ENCODE measurements around the gene GGTA1. TPM values are rescaled to one million over a fixed set of nuclear protein-coding genes. Genes with fewer than 3 reads are reported as not detected.

The GGTA1 gene
- polyA plus RNA-seq, 1 donor from 2014 or later, result not detected

- no peak for TF ChIP-seq CTCF (IDR thresholded peaks at IDR 0.05; ENCODE audit: poor library complexity, severe bottlenecking)
- no peak for TF ChIP-seq RAD21 (conservative IDR thresholded peaks at IDR 0.05)
- TF ChIP-seq EP300 (conservative IDR thresholded peaks at IDR 0.05; ENCODE audit: poor library complexity, severe bottlenecking), result no peak
- TF ChIP-seq, protein P1, sequence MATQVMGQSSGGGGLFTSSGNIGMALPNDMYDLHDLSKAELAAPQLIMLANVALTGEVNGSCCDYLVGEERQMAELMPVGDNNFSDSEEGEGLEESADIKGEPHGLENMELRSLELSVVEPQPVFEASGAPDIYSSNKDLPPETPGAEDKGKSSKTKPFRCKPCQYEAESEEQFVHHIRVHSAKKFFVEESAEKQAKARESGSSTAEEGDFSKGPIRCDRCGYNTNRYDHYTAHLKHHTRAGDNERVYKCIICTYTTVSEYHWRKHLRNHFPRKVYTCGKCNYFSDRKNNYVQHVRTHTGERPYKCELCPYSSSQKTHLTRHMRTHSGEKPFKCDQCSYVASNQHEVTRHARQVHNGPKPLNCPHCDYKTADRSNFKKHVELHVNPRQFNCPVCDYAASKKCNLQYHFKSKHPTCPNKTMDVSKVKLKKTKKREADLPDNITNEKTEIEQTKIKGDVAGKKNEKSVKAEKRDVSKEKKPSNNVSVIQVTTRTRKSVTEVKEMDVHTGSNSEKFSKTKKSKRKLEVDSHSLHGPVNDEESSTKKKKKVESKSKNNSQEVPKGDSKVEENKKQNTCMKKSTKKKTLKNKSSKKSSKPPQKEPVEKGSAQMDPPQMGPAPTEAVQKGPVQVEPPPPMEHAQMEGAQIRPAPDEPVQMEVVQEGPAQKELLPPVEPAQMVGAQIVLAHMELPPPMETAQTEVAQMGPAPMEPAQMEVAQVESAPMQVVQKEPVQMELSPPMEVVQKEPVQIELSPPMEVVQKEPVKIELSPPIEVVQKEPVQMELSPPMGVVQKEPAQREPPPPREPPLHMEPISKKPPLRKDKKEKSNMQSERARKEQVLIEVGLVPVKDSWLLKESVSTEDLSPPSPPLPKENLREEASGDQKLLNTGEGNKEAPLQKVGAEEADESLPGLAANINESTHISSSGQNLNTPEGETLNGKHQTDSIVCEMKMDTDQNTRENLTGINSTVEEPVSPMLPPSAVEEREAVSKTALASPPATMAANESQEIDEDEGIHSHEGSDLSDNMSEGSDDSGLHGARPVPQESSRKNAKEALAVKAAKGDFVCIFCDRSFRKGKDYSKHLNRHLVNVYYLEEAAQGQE (IDR thresholded peaks at IDR 0.05; ENCODE audit: borderline replicate concordance), result no peak
- no peak for TF ChIP-seq MXI1 (conservative IDR thresholded peaks at IDR 0.05; ENCODE audit: poor library complexity, severe bottlenecking)
- TF ChIP-seq TAF1 (IDR thresholded peaks at IDR 0.05; ENCODE audit: low read depth), result no peak
- no peak for TF ChIP-seq EZH2 (IDR thresholded peaks at IDR 0.05; ENCODE audit: borderline replicate concordance, insufficient read depth, low read length, poor library complexity, severe bottlenecking)
- no peak for TF ChIP-seq POLR2AphosphoS5 (IDR thresholded peaks at IDR 0.05)
- Histone ChIP-seq H2AFZ (ENCODE audit: low read depth, low read length) (no peak overlapping the region), H3K9me3 (ENCODE audit: low read length) (peaks cover 5% of the 10 kb centered on the region), H3K9me2 (ENCODE audit: insufficient read depth, low read length) (no peaks in the 10 kb centered on the region), H3K9ac (ENCODE audit: low read length) (no peak overlapping the region), H3K27ac (ENCODE audit: low read length) (no peak overlapping the region), H3K4me2 (ENCODE audit: low read length) (no peak overlapping the region), H3K27me3 (ENCODE audit: insufficient read depth, low read depth, low read length) (no peaks in the 10 kb centered on the region), H3K79me2 (replicated peaks; ENCODE audit: insufficient read depth, low read length) (no peaks in the 10 kb centered on the region), H4K20me1 (ENCODE audit: insufficient read depth) (no peaks in the 10 kb centered on the region), H3F3A (ENCODE audit: insufficient read depth, low read length, poor library complexity, severe bottlenecking) (no peaks in the 10 kb centered on the region), H3K36me3 (ENCODE audit: insufficient read depth, low read length) (no peaks in the 10 kb centered on the region), H3K4me3 (ENCODE audit: low read length) (no peak overlapping the region)
Measured at GRCh38 chr9:121491111-121491510, 8.5 kb downstream of the GGTA1 start.

DNA sequence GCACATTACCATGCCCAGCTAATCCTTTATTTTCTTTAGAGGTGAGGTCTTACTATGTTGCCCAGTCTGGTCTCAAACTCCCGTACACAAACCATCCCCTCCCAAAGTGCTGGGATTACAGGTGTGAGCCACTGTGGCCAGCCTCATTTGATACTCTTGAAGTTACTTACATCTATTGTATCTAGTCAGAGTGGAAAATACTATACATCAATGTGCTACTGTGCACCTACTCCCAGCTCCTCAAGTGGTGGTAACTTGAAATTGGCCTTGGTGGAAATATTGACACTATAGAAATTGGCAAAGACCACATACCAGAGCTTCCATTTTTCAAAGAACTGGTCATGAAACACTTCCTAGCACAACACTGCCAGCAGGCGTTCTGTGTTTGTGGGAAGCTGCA, 10.3 kb downstream of the GGTA1 start:
- Histone ChIP-seq H2AFZ (ENCODE audit: low read depth, low read length) (no peak overlapping the region), H3K27me3 (ENCODE audit: insufficient read depth, low read depth, low read length) (no peaks in the 10 kb centered on the region), H3K9ac (ENCODE audit: low read length) (no peak overlapping the region), H3K79me2 (replicated peaks; ENCODE audit: insufficient read depth, low read length) (no peaks in the 10 kb centered on the region), H3K9me3 (ENCODE audit: low read length) (no peaks in the 10 kb centered on the region), H3K4me3 (ENCODE audit: low read length) (no peak overlapping the region), H4K20me1 (ENCODE audit: insufficient read depth) (no peaks in the 10 kb centered on the region), H3K4me2 (ENCODE audit: low read length) (no peak overlapping the region), H3F3A (ENCODE audit: insufficient read depth, low read length, poor library complexity, severe bottlenecking) (no peaks in the 10 kb centered on the region), H3K36me3 (ENCODE audit: insufficient read depth, low read length) (no peaks in the 10 kb centered on the region), H3K9me2 (ENCODE audit: insufficient read depth, low read length) (no peaks in the 10 kb centered on the region), H3K27ac (ENCODE audit: low read length) (no peak overlapping the region)
- TF ChIP-seq SMC3 (conservative IDR thresholded peaks at IDR 0.05; ENCODE audit: poor library complexity), result no peak
- TF ChIP-seq CTCF (IDR thresholded peaks at IDR 0.05; ENCODE audit: poor library complexity, severe bottlenecking), result no peak
- no peak for TF ChIP-seq MXI1 (conservative IDR thresholded peaks at IDR 0.05; ENCODE audit: poor library complexity, severe bottlenecking)
- no peak for TF ChIP-seq POLR2AphosphoS5 (IDR thresholded peaks at IDR 0.05)
- no peak for TF ChIP-seq EZH2 (IDR thresholded peaks at IDR 0.05; ENCODE audit: borderline replicate concordance, insufficient read depth, low read length, poor library complexity, severe bottlenecking)
- TF ChIP-seq, protein P1 (IDR thresholded peaks at IDR 0.05; ENCODE audit: borderline replicate concordance), result no peak
- TF ChIP-seq TAF1 (IDR thresholded peaks at IDR 0.05; ENCODE audit: low read depth), result no peak
- no peak for TF ChIP-seq RAD21 (conservative IDR thresholded peaks at IDR 0.05)
- TF ChIP-seq EP300 (conservative IDR thresholded peaks at IDR 0.05; ENCODE audit: poor library complexity, severe bottlenecking), result no peak

All from neural cell (in vitro differentiated cells).